WERI-Rb-1 (cell line): ENCODE data around the gene C1QTNF2.

ENCODE experiments used
- DNase-seq: peaks from one replicate; pipeline ENCODE4 v3.0.0-alpha.2; 2020
- H3K27ac ChIP-seq: fragments of 250-450 bp; sonication (Bioruptor Pico); 2 replicates; pipeline ENCODE4 v1.5.1; 2020; ENCODE audit warnings: mild to moderate bottlenecking, moderate library complexity
- H3K27me3 ChIP-seq: fragments of 250-450 bp; sonication (Bioruptor Pico); 2 replicates; pipeline ENCODE4 v1.5.1; 2021; ENCODE audit warnings: mild to moderate bottlenecking, low read depth, moderate library complexity; ENCODE audit not compliant: insufficient read depth, severe bottlenecking
- H3K36me3 ChIP-seq: fragments of 250-450 bp; sonication (Bioruptor Pico); 2 replicates; pipeline ENCODE4 v1.5.1; 2020; ENCODE audit warnings: mild to moderate bottlenecking, moderate library complexity
- H3K4me3 ChIP-seq: 2 replicates; pipeline ENCODE4 v1.5.1; 2011; ENCODE audit warnings: low read depth, mild to moderate bottlenecking, control low read depth, low read length
- H3K9me3 ChIP-seq: fragments of 250-450 bp; sonication (Bioruptor Pico); 2 replicates; pipeline ENCODE4 v1.5.1; 2021; ENCODE audit warnings: mild to moderate bottlenecking, moderate library complexity; ENCODE audit not compliant: severe bottlenecking
- CTCF ChIP-seq: IDR thresholded peaks from 2 replicates; pipeline ENCODE4 v1.5.1; 2011; ENCODE audit warnings: low read depth, mild to moderate bottlenecking, control low read depth, inconsistent platforms, low read length

The C1QTNF2 gene

GRCh38 chr5:160356550-160357347, 13.7 kb downstream of the C1QTNF2 start:
- H3K27me3 ChIP-seq, result no peaks in the 10 kb centered on the region
- H3K4me3 ChIP-seq, result no peak overlapping the region
- no peaks in the 10 kb centered on the region for H3K9me3 ChIP-seq
- TF ChIP-seq CTCF, result no peak
- no peak overlapping the region for H3K27ac ChIP-seq
- no peaks in the 10 kb centered on the region for H3K36me3 ChIP-seq
- no peak for DNase-seq

DNA sequence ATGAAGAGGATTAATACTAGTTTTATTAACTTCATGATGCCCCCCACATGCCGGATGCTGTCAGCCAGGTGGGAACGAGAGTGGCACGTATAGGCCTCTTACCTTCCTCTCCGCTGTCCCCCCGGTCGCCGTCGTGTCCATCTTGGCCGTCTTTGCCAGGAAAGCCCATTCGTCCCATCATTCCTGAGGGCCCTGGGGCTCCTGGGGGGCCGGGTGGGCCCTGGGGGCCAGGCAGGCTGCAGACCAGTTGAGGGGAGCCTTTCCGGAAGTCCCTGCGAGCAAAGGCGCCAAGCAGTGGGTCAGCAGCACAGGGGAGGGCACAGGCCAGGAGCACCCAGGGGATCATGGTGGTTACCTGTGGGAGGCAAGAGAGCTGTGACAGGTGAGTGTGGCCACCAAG, 15.8 kb downstream of the C1QTNF2 start:
- TF ChIP-seq CTCF, result no peak
- Histone ChIP-seq H3K27ac (no peak overlapping the region), H3K4me3 (no peak overlapping the region), H3K36me3 (no peaks in the 10 kb centered on the region), H3K27me3 (no peaks in the 10 kb centered on the region), H3K9me3 (no peaks in the 10 kb centered on the region)
- no peak for DNase-seq

- H3K27ac ChIP-seq, result no peak overlapping the region
- no peaks in the 10 kb centered on the region for H3K36me3 ChIP-seq
- no peak for DNase-seq
- H3K27me3 ChIP-seq, result no peaks in the 10 kb centered on the region
- TF ChIP-seq CTCF, result no peak
- H3K4me3 ChIP-seq, result no peak overlapping the region
- H3K9me3 ChIP-seq, result no peaks in the 10 kb centered on the region
These were observed 17.0 kb downstream of the C1QTNF2 start for GRCh38 chr5:160353379-160353778.

- no peak for DNase-seq
- no peaks in the 10 kb centered on the region for H3K27me3 ChIP-seq
- H3K9me3 ChIP-seq, result no peaks in the 10 kb centered on the region
- no peak for TF ChIP-seq CTCF
- H3K27ac ChIP-seq, result no peak overlapping the region
- no peaks in the 10 kb centered on the region for H3K36me3 ChIP-seq
- no peak overlapping the region for H3K4me3 ChIP-seq
These were observed 18.1 kb downstream of the C1QTNF2 start for GRCh38 chr5:160352308-160352707.

GRCh38 chr5:160349935-160350303, 20.5 kb downstream of the C1QTNF2 start:
- no peaks in the 10 kb centered on the region for H3K36me3 ChIP-seq
- no peak overlapping the region for H3K4me3 ChIP-seq
- no peaks in the 10 kb centered on the region for H3K9me3 ChIP-seq
- DNase-seq, result no peak
- no peak overlapping the region for H3K27ac ChIP-seq
- TF ChIP-seq CTCF, result no peak
- no peaks in the 10 kb centered on the region for H3K27me3 ChIP-seq
